GM12878 (cell line): ENCODE results near the gene TTC19. TPM values are rescaled to one million over a fixed set of nuclear protein-coding genes. Genes with fewer than 3 reads are reported as not detected.

Experiments used
- ATAC-seq: fragments of 200-7000 bp; cut with Tn5 transposase; 3 replicates; pipeline ENCODE4 v1.9.1; 2020; ENCODE audit warnings: mild to moderate bottlenecking, moderate library complexity
- BruUV-seq: library from RNA; stranded (reverse); fragments of 400-500 nt; replicated peaks from 2 replicates; lab custom pipeline; 2021; lab: Mats Ljungman, UMichigan
- CTCF ChIA-PET: fragments of 300-600 bp; sonication (Branson Sonifier 250); formaldehyde crosslinking; extraction: SDS; loops from one replicate; lab custom pipeline; 2021; ENCODE audit warnings: inconsistent platforms; lab: Yijun Ruan, JAX
- POLR2A ChIA-PET: fragments of 350-600 bp; formaldehyde crosslinking; extraction: SDS; loops from one replicate; lab custom pipeline; 2021; ENCODE audit warnings: inconsistent platforms; lab: Charles Lee
- RAD21 ChIA-PET: fragments of 300-600 bp; sonication (Branson Sonifier 250); formaldehyde crosslinking; loops from one replicate; lab custom pipeline; 2023; ENCODE audit warnings: antibody characterized with exemption; ENCODE audit not compliant: unreplicated experiment; lab: Charles Lee
- SMC1A ChIA-PET: fragments of 300-600 bp; sonication (Branson Sonifier 250); formaldehyde crosslinking; loops from one replicate; lab custom pipeline; 2023; ENCODE audit not compliant: unreplicated experiment, uncharacterized antibody; lab: Charles Lee
- DNase-seq: peaks from one replicate; pipeline ENCODE4 v3.0.0-alpha.2; 2011; ENCODE audit warnings: low read depth, low spot score
- FAIRE-seq: peaks from 3 replicates; lab custom pipeline; 2011; peaks lifted over from hg19 to GRCh38; lab: Jason Lieb, UNC
- H2AFZ ChIP-seq: 2 replicates; pipeline ENCODE4 v1.6.0; 2011; ENCODE audit warnings: low read depth, low read length, control low read depth; ENCODE audit not compliant: control insufficient read depth
- H3K27ac ChIP-seq: 2 replicates; pipeline ENCODE4 v1.5.1; 2011; ENCODE audit warnings: control low read depth; ENCODE audit not compliant: control insufficient read depth, insufficient read depth
- H3K27me3 ChIP-seq, 2 experiments: replicated peaks in 1 of 2; 2 replicates each; pipeline versions ENCODE4 v1.6.0 to v1.6.1; 2011; ENCODE audit warnings: low read length in 1 of 2; ENCODE audit not compliant: control insufficient read depth in 2 of 2, insufficient read depth in 2 of 2
- H3K36me3 ChIP-seq, 2 experiments: 2 replicates each; pipeline ENCODE4 v1.5.1; 2011; ENCODE audit warnings: low read length in 1 of 2; ENCODE audit not compliant: control insufficient read depth in 2 of 2, insufficient read depth in 2 of 2
- H3K4me1 ChIP-seq: 2 replicates; pipeline ENCODE4 v1.6.1; 2011; ENCODE audit warnings: mild to moderate bottlenecking, low read length, moderate library complexity, mixed read lengths; ENCODE audit not compliant: control insufficient read depth, insufficient read depth
- H3K4me2 ChIP-seq: 2 replicates; pipeline ENCODE4 v1.6.0; 2011; ENCODE audit warnings: control low read depth; ENCODE audit not compliant: control insufficient read depth, insufficient read depth
- H3K4me3 ChIP-seq: fragments of 200-600 bp; sonication (generic); 2 replicates; pipeline ENCODE4 v1.5.1; 2016
- H3K79me2 ChIP-seq: 2 replicates; pipeline ENCODE4 v1.6.0; 2011; ENCODE audit warnings: low read length; ENCODE audit not compliant: control insufficient read depth, insufficient read depth
- H3K9ac ChIP-seq: 2 replicates; pipeline ENCODE4 v1.8.0; 2011; ENCODE audit warnings: low read length, control low read depth, mixed read lengths; ENCODE audit not compliant: control insufficient read depth, insufficient read depth
- H3K9me3 ChIP-seq: replicated peaks from 3 replicates; pipeline ENCODE4 v1.5.1; 2011; ENCODE audit warnings: mild to moderate bottlenecking, low read length; ENCODE audit not compliant: control insufficient read depth, insufficient read depth
- H4K20me1 ChIP-seq: 2 replicates; pipeline ENCODE4 v1.6.0; 2011; ENCODE audit not compliant: control insufficient read depth, insufficient read depth
- BCL11A ChIP-seq: IDR thresholded peaks from 2 replicates; pipeline ENCODE4 v1.6.1; 2011; ENCODE audit warnings: low read depth, low read length
- CEBPB ChIP-seq, 2 experiments: fragments of 150-350 bp in 1 of 2; IDR thresholded peaks; 2 replicates each; pipeline ENCODE4 v1.6.1; 2012 to 2014; ENCODE audit warnings: low read depth in 2 of 2, low read length in 2 of 2, borderline replicate concordance in 1 of 2, inconsistent platforms in 1 of 2
- IKZF2 ChIP-seq, 2 experiments: fragments of 450-650 bp; IDR thresholded peaks; 2 replicates each; pipeline ENCODE4 v1.6.1; 2017; ENCODE audit warnings: mild to moderate bottlenecking in 2 of 2, moderate library complexity in 2 of 2
- MEF2A ChIP-seq: IDR thresholded peaks from 2 replicates; pipeline ENCODE4 v1.6.1; 2011; ENCODE audit warnings: low read depth, mild to moderate bottlenecking, low read length, moderate library complexity; ENCODE audit not compliant: insufficient read depth
- MTA3 ChIP-seq: IDR thresholded peaks from 2 replicates; pipeline ENCODE4 v1.6.1; 2012; ENCODE audit warnings: low read length, inconsistent platforms, borderline replicate concordance
- POLR2AphosphoS5 ChIP-seq: IDR thresholded peaks from 2 replicates; pipeline ENCODE4 v1.6.1; 2011; ENCODE audit warnings: mild to moderate bottlenecking, low read length, inconsistent platforms
- PRDM15 ChIP-seq: fragments of 450-650 bp; formaldehyde crosslinking; IDR thresholded peaks from 2 replicates; pipeline ENCODE4 v1.4.0; 2020; ENCODE audit warnings: mild to moderate bottlenecking, moderate library complexity
- SIN3A ChIP-seq: IDR thresholded peaks from 2 replicates; pipeline ENCODE4 v1.6.1; 2012; ENCODE audit warnings: low read depth, low read length, improper control_type of control experiment
- SMAD5 ChIP-seq: IDR thresholded peaks from 2 replicates; pipeline ENCODE4 v1.6.1; 2016; ENCODE audit warnings: antibody characterized with exemption, low read depth
- SUPT20H ChIP-seq: IDR thresholded peaks from 2 replicates; pipeline ENCODE4 v1.6.1; 2011; ENCODE audit warnings: low read depth, mild to moderate bottlenecking, low read length, moderate library complexity, borderline replicate concordance; ENCODE audit not compliant: control insufficient read depth
- TCF7 ChIP-seq: IDR thresholded peaks from 2 replicates; pipeline ENCODE4 v1.6.1; 2014; ENCODE audit warnings: antibody characterized with exemption, borderline replicate concordance
- WRNIP1 ChIP-seq: IDR thresholded peaks from 2 replicates; pipeline ENCODE4 v1.6.1; 2011; ENCODE audit warnings: low read depth, low read length, improper control_type of control experiment, borderline replicate concordance
- YBX1 ChIP-seq: fragments of 450-650 bp; IDR thresholded peaks from 2 replicates; pipeline ENCODE4 v1.6.1; 2016; ENCODE audit warnings: antibody characterized with exemption
- ZNF24 ChIP-seq: fragments of 450-650 bp; IDR thresholded peaks from 2 replicates; pipeline ENCODE4 v1.6.1; 2017; ENCODE audit warnings: antibody characterized with exemption, mild to moderate bottlenecking
- ZNF384 ChIP-seq: IDR thresholded peaks from 2 replicates; pipeline ENCODE4 v1.6.1; 2012; ENCODE audit warnings: low read depth, mild to moderate bottlenecking, low read length, improper control_type of control experiment, borderline replicate concordance
- ZNF622 ChIP-seq: fragments of 450-650 bp; IDR thresholded peaks from 2 replicates; pipeline ENCODE4 v1.6.1; 2017; ENCODE audit warnings: mild to moderate bottlenecking, inconsistent platforms
- WGBS: methylation state at CpG from one replicate; pipeline ENCODE4 v1.1.6; 2016; ENCODE audit warnings: low lambda C conversion rate; ENCODE audit not compliant: insufficient replicate concordance, insufficient coverage; ENCODE audit errors: missing lambda C conversion rate; 5-methylcytosine and 5-hydroxymethylcytosine counted together
- in situ Hi-C: fragments of 300-500 bp; cut with MboI; formaldehyde crosslinking; loops from 9 replicates; pipeline ENCODE4 v1.14.3; 2018; ENCODE audit warnings: mixed read lengths
- intact Hi-C: fragments of 100-400 bp; cut with micrococcal nuclease; formaldehyde crosslinking; loops from one replicate; pipeline ENCODE4 v1.14.2; 2022; ENCODE audit not compliant: unreplicated experiment
- polyA plus RNA-seq, 11 experiments: library from polyadenylated mRNA; depleted of rRNA in 4 of 11; unstranded in 6 of 11; stranded (reverse) in 5 of 11; fragments of >200 nt; fragmentation: Nextera tagmentation in 4 of 11; fragmentation: Illumina TruSeq in 1 of 11; extraction: Ambion mirVana in 4 of 11; extraction: Trizol in 1 of 11; gene quantifications; 1 replicate in 1 of 11; 2 replicates in 10 of 11; pipeline versions ENCODE4 v1.2.1 to v1.2.3, GENCODE V29; 2011 to 2016; ENCODE audit warnings: inconsistent platforms in 2 of 11, missing spikeins in 2 of 11, low read depth in 1 of 11
- total RNA-seq, 4 experiments: library from RNA; depleted of rRNA in 3 of 4; stranded (reverse); fragments of >200 nt in 3 of 4; fragmentation: Illumina TruSeq in 1 of 4; extraction: Trizol in 1 of 4; gene quantifications; 2 replicates each; pipeline versions ENCODE4 v1.2.1 to v1.2.3, GENCODE V29; 2013 to 2021
- TF ChIP-seq, protein P1 (sequence below): IDR thresholded peaks from 2 replicates; pipeline ENCODE4 v1.6.1; 2012; ENCODE audit warnings: mild to moderate bottlenecking, low read depth, low read length
- TF ChIP-seq, protein P2 (sequence below): fragments of 450-650 bp; IDR thresholded peaks from 2 replicates; pipeline ENCODE4 v1.6.1; 2014; ENCODE audit warnings: mild to moderate bottlenecking

Gene TTC19
- total and polyA plus RNA-seq, 10 of the 15 experiments (the other 5 are each of a cell fraction or from before 2014, with no cell fraction given): 5.3 to 29.8 (median 20.1) TPM

DNA sequence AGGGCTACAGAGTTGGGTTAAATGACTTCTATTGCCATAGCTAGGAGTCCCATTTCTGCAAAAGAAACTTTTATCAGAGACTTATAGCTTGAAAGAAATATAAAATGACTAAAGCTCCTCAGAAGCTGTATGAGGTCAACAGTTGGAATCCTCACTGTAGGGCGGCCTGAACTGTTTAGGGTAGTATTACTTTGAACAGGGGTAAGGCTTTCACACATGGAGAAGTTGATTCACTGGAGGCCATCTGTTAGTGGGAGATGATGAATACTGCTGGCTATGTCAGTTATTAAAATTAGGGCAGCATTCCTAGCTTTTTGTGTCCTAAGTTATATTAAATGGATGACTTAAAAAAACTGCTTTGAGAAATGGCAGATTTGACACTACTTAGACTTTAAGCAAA is 6.0 kb downstream of the TTC19 start:
- Histone ChIP-seq H3K9ac (no peak overlapping the region), H3K27me3 (no peaks in the 10 kb centered on the region), H4K20me1 (no peaks in the 10 kb centered on the region), H3K4me1 (peaks cover 4% of the 10 kb centered on the region), H3K79me2 (peaks cover 15% of the 10 kb centered on the region), H3K4me2 (no peak overlapping the region), H2AFZ (no peak overlapping the region), H3K27ac (no peak overlapping the region), H3K4me3 (no peak overlapping the region), H3K36me3 (peaks cover 5 to 6% of the 10 kb centered on the region in 2 experiments; a peak in 3 of 4 replicates), H3K9me3 (peaks cover 2% of the 10 kb centered on the region)
- RAD21 ChIA-PET: interaction anchor here (0.6 kb wide), 1 partner anchor 46 kb away, joined by 5 read pairs; no protein-coding TSS in a partner anchor
- BruUV-seq: no TSS peak
- SMC1A ChIA-PET: no interaction called here
- WGBS: 100% methylated on average over 1 of the region's 1 CpG
- POLR2A ChIA-PET: interaction anchor here (0.5 kb wide), 1 partner anchor 148 kb away, joined by 4 read pairs; no protein-coding TSS in a partner anchor
- FAIRE-seq (no peak), DNase-seq (no peak), ATAC-seq (no peak)
- CTCF ChIA-PET: interaction anchor here (1.8 kb wide), 1 partner anchor 516 kb away, joined by 4 read pairs; no protein-coding TSS in a partner anchor
- in situ Hi-C loops: no loop called here
- intact Hi-C loops: no loop called here
- TF ChIP-seq ZNF384: no peak
- TF ChIP-seq YBX1: no peak
- no peak for TF ChIP-seq PRDM15 (CRISPR knock-in tag)
- TF ChIP-seq SIN3A: no peak
- TF ChIP-seq, protein P1, sequence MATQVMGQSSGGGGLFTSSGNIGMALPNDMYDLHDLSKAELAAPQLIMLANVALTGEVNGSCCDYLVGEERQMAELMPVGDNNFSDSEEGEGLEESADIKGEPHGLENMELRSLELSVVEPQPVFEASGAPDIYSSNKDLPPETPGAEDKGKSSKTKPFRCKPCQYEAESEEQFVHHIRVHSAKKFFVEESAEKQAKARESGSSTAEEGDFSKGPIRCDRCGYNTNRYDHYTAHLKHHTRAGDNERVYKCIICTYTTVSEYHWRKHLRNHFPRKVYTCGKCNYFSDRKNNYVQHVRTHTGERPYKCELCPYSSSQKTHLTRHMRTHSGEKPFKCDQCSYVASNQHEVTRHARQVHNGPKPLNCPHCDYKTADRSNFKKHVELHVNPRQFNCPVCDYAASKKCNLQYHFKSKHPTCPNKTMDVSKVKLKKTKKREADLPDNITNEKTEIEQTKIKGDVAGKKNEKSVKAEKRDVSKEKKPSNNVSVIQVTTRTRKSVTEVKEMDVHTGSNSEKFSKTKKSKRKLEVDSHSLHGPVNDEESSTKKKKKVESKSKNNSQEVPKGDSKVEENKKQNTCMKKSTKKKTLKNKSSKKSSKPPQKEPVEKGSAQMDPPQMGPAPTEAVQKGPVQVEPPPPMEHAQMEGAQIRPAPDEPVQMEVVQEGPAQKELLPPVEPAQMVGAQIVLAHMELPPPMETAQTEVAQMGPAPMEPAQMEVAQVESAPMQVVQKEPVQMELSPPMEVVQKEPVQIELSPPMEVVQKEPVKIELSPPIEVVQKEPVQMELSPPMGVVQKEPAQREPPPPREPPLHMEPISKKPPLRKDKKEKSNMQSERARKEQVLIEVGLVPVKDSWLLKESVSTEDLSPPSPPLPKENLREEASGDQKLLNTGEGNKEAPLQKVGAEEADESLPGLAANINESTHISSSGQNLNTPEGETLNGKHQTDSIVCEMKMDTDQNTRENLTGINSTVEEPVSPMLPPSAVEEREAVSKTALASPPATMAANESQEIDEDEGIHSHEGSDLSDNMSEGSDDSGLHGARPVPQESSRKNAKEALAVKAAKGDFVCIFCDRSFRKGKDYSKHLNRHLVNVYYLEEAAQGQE: no peak
- TF ChIP-seq POLR2AphosphoS5: no peak
- TF ChIP-seq SUPT20H: no peak
- no peak for TF ChIP-seq ZNF24
- TF ChIP-seq BCL11A: no peak
- TF ChIP-seq TCF7: no peak
- no peak for TF ChIP-seq WRNIP1
- TF ChIP-seq, protein P2, sequence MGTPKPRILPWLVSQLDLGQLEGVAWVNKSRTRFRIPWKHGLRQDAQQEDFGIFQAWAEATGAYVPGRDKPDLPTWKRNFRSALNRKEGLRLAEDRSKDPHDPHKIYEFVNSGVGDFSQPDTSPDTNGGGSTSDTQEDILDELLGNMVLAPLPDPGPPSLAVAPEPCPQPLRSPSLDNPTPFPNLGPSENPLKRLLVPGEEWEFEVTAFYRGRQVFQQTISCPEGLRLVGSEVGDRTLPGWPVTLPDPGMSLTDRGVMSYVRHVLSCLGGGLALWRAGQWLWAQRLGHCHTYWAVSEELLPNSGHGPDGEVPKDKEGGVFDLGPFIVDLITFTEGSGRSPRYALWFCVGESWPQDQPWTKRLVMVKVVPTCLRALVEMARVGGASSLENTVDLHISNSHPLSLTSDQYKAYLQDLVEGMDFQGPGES: no peak
- no peak for TF ChIP-seq MEF2A
- no peak for TF ChIP-seq MTA3
- TF ChIP-seq SMAD5: no peak
- TF ChIP-seq IKZF2 (IDR thresholded peaks at IDR 0.05): no peak
- no peak for TF ChIP-seq CEBPB (IDR thresholded peaks at IDR 0.05; ENCODE audit: borderline replicate concordance in 1 of 2, low read depth in 2 of 2, low read length in 2 of 2)
- no peak for TF ChIP-seq ZNF622
